GM18951 (cell line): ENCODE data around the gene ZNF292.
"Not testable (repeated sequence)": the region's sequence is repeated elsewhere in the genome, so short reads cannot be mapped to it uniquely, and the experiment has no call there.

Experiments
- POLR2A ChIP-seq: IDR thresholded peaks from 4 replicates; pipeline ENCODE4 v1.6.1; 2011; ENCODE audit warnings: mild to moderate bottlenecking; ENCODE audit not compliant: insufficient read length, insufficient read depth; ENCODE audit errors: extremely low read depth
- in situ Hi-C: fragments of 300-500 bp; cut with MboI; formaldehyde crosslinking; loops from one replicate; pipeline ENCODE4 v1.12.0; 2022; ENCODE audit warnings: low sequenced_read_pairs, mixed read lengths, inconsistent platforms; ENCODE audit not compliant: unreplicated experiment

Gene ZNF292

GRCh38 chr6:87287251-87287650 lies 131.9 kb downstream of the ZNF292 start:
- no peak for TF ChIP-seq POLR2A
- in situ Hi-C loops: no loop called here

- in situ Hi-C loops: no loop called here
- TF ChIP-seq POLR2A: no peak
Observed at GRCh38 chr6:87289571-87289970, 134.2 kb downstream of the ZNF292 start.

GRCh38 chr6:87291883-87292282 lies 136.5 kb downstream of the ZNF292 start:
- TF ChIP-seq POLR2A: no peak
- in situ Hi-C loops: no loop called here

GRCh38 chr6:87293526-87293925 lies 138.2 kb downstream of the ZNF292 start:
- in situ Hi-C loops: no loop called here
- no peak for TF ChIP-seq POLR2A

- no peak for TF ChIP-seq POLR2A
- in situ Hi-C loops: no loop called here
Observed at GRCh38 chr6:87297119-87297518, 141.8 kb downstream of the ZNF292 start.

- in situ Hi-C loops: not testable (repeated sequence)
Observed at GRCh38 chr6:87301277-87301676, 145.9 kb downstream of the ZNF292 start.

- in situ Hi-C loops: no loop called here
- TF ChIP-seq POLR2A: no peak
Observed at GRCh38 chr6:87308970-87309369, 153.6 kb downstream of the ZNF292 start.

- TF ChIP-seq POLR2A: no peak
- in situ Hi-C loops: no loop called here
Observed at GRCh38 chr6:87312860-87313259, 157.5 kb downstream of the ZNF292 start.
